ENCODE results near the gene RAB30. TPM values are rescaled to one million over a fixed set of nuclear protein-coding genes. Genes with fewer than 3 reads are reported as not detected.
A peak's percentile ranks its signal among the peaks of the same experiment; 100 is the strongest.

Gene RAB30
- total and polyA plus RNA-seq, 2 donors, result 12.0 to 34.2 TPM

- WGBS, result 97% methylated on average over 4 of the region's 4 CpGs
- Histone ChIP-seq H3K36me3 (ENCODE audit: insufficient read depth) (no peaks in the 10 kb centered on the region), H3K4me3 (ENCODE audit: low read depth, low read length) (no peak overlapping the region), H3K27ac (ENCODE audit: low read depth) (no peak overlapping the region), H3K4me1 (ENCODE audit: insufficient read depth) (no peaks in the 10 kb centered on the region)
- DNase-seq (ENCODE audit: extremely low spot score), result no peak
Measured at GRCh38 chr11:83039566-83039965, 32.1 kb downstream of the RAB30 start.

DNA sequence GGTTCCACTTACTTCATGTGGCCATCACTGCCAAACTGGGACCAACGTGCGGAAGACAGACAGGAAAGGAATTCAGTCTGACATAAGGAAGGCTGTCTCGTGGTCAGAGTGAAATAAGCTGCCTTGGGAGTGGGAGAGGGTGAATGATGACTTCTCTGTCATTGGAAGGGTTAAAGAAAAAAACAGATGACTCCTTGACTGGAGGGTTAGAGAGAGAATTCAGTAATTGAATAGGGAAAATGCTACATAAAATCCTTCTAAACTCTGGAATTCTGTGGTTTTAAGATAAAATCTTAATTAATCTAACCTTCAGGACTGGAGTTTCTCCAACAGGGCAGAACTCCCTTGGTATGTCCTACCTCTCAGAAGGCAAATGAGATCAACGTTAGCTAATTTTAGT is 33.8 kb downstream of the RAB30 start:
- H3K4me1 ChIP-seq (ENCODE audit: insufficient read depth), result no peaks in the 10 kb centered on the region
- no peaks in the 10 kb centered on the region for H3K36me3 ChIP-seq (ENCODE audit: insufficient read depth)
- no peak overlapping the region for H3K4me3 ChIP-seq (ENCODE audit: low read depth, low read length)
- DNase-seq (ENCODE audit: extremely low spot score), result no peak
- WGBS, result 81% methylated on average over 4 of the region's 4 CpGs
- H3K27ac ChIP-seq (ENCODE audit: low read depth), result no peak overlapping the region

GRCh38 chr11:83036701-83037100 is 35.0 kb downstream of the RAB30 start:
- H3K27ac ChIP-seq (ENCODE audit: low read depth), result no peak overlapping the region
- no peaks in the 10 kb centered on the region for H3K4me1 ChIP-seq (ENCODE audit: insufficient read depth)
- DNase-seq (ENCODE audit: extremely low spot score), result no peak
- H3K4me3 ChIP-seq (ENCODE audit: low read depth, low read length), result no peak overlapping the region
- WGBS, result 91% methylated on average over 5 of the region's 5 CpGs
- H3K36me3 ChIP-seq (ENCODE audit: insufficient read depth), result no peaks in the 10 kb centered on the region

DNA sequence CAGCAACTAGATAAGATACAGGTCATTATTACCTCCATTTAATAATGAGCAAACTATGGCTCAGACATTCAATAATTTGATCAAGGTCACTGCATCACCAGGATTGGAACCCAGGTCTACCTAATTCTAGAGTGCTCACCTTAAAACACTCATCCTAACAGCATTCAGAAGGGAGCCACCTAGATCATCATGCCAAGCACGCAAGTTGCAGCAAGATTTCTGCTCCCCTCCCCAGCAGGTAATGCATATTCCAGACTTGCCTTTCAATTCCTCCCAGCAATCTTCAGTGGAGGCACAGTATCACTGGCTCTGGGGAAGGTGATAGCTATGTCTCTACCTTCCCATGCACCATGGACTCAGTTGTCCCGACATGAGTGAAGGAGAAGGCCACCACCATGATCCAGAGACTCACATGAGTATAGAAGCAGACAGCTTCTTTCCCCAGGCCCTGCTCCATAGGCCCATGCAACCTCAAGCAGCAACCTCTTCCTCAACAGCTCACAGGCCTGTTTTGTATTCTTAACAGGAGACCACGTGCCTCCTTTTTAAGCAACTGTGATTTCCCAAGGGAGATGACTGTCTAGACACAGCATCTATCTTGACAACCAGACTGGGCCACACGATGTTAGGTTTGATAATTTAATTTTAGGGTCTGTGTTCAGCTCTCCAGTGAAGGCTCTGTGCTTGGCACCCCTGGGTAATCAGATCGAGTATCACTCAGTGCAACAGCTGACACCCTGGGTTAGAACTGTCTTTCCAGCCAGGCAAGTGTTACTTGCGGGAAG is 36.4 kb downstream of the RAB30 start:
- WGBS, result 80% methylated on average over 6 of the region's 6 CpGs
- no peak for DNase-seq (ENCODE audit: extremely low spot score)
- H3K36me3 ChIP-seq (ENCODE audit: insufficient read depth), result no peaks in the 10 kb centered on the region
- no peaks in the 10 kb centered on the region for H3K4me1 ChIP-seq (ENCODE audit: insufficient read depth)
- no peak overlapping the region for H3K4me3 ChIP-seq (ENCODE audit: low read depth, low read length)
- H3K27ac ChIP-seq (ENCODE audit: low read depth), result no peak overlapping the region

DNA sequence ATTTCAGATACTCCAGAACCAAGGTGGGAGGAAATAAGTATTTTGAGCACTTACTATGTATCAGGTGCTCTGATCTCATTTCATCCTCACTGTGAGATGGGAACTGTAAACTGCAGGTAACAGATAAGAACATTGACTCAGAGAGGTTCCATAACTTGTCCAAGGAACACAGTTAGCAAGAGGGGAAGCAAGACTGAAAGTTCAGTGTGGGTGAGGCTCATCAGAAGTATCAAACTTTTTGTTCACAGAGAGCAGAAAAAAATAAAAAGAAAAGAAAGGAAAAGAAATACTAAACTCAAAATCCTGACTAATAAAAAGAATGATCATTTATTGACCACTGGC is 37.1 kb downstream of the RAB30 start:
- H3K4me3 ChIP-seq (ENCODE audit: low read depth, low read length), result no peak overlapping the region
- no peak for DNase-seq (ENCODE audit: extremely low spot score)
- no peaks in the 10 kb centered on the region for H3K36me3 ChIP-seq (ENCODE audit: insufficient read depth)
- no peak overlapping the region for H3K27ac ChIP-seq (ENCODE audit: low read depth)
- H3K4me1 ChIP-seq (ENCODE audit: insufficient read depth), result no peaks in the 10 kb centered on the region

DNA sequence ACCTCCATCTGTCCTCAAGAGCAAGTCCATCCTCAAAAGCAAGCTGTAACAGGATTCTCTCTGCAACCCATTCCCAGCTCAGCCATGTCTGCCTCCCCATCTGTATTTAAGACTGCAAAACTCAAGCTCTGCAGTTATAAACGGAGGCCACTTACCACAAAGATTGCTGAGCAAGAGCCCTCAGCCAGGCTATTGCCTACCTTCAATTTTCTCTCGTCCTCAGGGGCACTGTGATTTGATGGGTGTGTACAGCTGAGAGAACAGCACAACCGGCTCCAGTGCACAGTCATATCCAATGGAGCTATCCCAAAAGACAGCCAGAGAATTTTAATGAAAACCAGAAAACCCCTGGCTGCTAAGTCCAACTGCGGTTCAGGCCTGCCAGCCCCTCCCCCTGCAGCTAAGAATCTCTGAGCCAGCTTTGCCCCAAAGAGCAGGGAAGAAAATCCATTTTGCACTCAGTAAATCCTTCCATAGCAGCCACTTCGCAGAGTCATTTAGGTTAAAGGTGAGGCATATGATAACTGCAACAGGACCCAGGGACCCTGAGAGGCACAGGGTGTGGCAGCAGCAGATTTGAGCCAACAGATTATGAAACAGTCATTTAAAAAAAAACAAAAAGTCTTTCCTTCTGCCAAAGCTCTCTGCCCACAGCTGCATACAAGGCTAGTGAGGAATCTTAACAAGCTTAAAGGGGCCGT is 37.6 kb downstream of the RAB30 start:
- H3K4me1 ChIP-seq (ENCODE audit: insufficient read depth), result no peaks in the 10 kb centered on the region
- 15% methylated on average over 6 of the region's 6 CpGs for WGBS

GRCh38 chr11:83033371-83033770 is 38.3 kb downstream of the RAB30 start:
- no peak for DNase-seq (ENCODE audit: extremely low spot score)
- 29% methylated on average over 1 of the region's 1 CpG for WGBS
- Histone ChIP-seq H3K36me3 (ENCODE audit: insufficient read depth) (no peaks in the 10 kb centered on the region), H3K27ac (ENCODE audit: low read depth) (no peak overlapping the region), H3K4me1 (ENCODE audit: insufficient read depth) (no peaks in the 10 kb centered on the region), H3K4me3 (ENCODE audit: low read depth, low read length) (no peak overlapping the region)

More for the DNA sequence above, 37.6 kb downstream of the RAB30 start:
- peak overlapping the region; percentile 35 for H3K27ac ChIP-seq (ENCODE audit: low read depth)
- H3K36me3 ChIP-seq (ENCODE audit: insufficient read depth), result no peaks in the 10 kb centered on the region
- no peak overlapping the region for H3K4me3 ChIP-seq (ENCODE audit: low read depth, low read length)
- peak; percentile 31 for DNase-seq (ENCODE audit: extremely low spot score)

DNA sequence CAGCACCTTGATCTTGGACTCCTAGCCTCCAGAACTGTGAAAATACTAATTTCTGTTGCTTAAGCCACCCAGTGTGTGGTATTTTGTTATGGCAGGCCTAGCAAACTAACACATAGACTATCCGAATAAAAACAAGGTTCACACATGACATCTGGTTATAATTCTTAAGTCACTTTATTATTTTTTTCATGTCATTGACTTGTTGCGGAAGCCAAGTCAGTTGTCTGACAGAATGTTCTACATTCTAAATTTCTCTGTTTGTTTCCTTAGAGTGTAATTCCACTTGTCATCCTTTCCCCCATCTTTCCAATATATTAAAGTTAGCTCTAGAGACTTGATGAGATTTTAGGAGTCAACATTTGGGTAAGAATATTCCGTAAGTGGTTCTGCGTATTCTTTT is 40.6 kb downstream of the RAB30 start:
- Histone ChIP-seq H3K4me1 (ENCODE audit: insufficient read depth) (no peaks in the 10 kb centered on the region), H3K36me3 (ENCODE audit: insufficient read depth) (no peaks in the 10 kb centered on the region), H3K4me3 (ENCODE audit: low read depth, low read length) (no peak overlapping the region), H3K27ac (ENCODE audit: low read depth) (no peak overlapping the region)
- DNase-seq (ENCODE audit: extremely low spot score), result no peak
- 89% methylated on average over 4 of the region's 4 CpGs for WGBS

DNA sequence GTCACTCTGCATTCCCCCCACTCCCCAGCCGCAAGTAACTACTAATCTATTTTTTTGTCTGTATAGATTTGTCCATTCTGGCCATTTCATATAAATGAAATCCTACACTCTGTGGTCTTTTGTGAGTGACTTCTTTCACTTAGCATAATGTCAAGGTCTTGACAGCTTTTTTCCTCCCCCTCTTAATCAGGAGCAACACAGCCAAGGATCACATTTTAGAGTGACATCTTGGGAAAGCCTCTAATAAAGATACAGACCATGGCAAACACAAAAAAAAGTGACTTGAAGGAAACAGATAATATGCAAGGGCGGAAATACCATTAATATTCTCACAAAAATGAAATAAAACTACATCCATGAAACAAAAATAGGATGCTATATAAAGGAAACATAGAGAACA is 43.9 kb downstream of the RAB30 start:
- H3K36me3 ChIP-seq (ENCODE audit: insufficient read depth), result no peaks in the 10 kb centered on the region
- peaks cover 3% of the 10 kb centered on the region for H3K4me1 ChIP-seq (ENCODE audit: insufficient read depth)
- 96% methylated on average over 2 of the region's 2 CpGs for WGBS
- no peak overlapping the region for H3K4me3 ChIP-seq (ENCODE audit: low read depth, low read length)
- H3K27ac ChIP-seq (ENCODE audit: low read depth), result no peak overlapping the region
- DNase-seq (ENCODE audit: extremely low spot score), result no peak

GRCh38 chr11:83027289-83027688 is 44.4 kb downstream of the RAB30 start:
- no peak overlapping the region for H3K27ac ChIP-seq (ENCODE audit: low read depth)
- WGBS, result 94% methylated on average over 5 of the region's 5 CpGs
- no peaks in the 10 kb centered on the region for H3K36me3 ChIP-seq (ENCODE audit: insufficient read depth)
- DNase-seq (ENCODE audit: extremely low spot score), result no peak
- no peak overlapping the region for H3K4me3 ChIP-seq (ENCODE audit: low read depth, low read length)
- H3K4me1 ChIP-seq (ENCODE audit: insufficient read depth), result peaks cover 3% of the 10 kb centered on the region

GRCh38 chr11:83026229-83026628 is 45.5 kb downstream of the RAB30 start:
- H3K4me3 ChIP-seq (ENCODE audit: low read depth, low read length), result no peak overlapping the region
- 98% methylated on average over 4 of the region's 4 CpGs for WGBS
- no peak for DNase-seq (ENCODE audit: extremely low spot score)
- H3K27ac ChIP-seq (ENCODE audit: low read depth), result no peak overlapping the region
- H3K4me1 ChIP-seq (ENCODE audit: insufficient read depth), result peaks cover 3% of the 10 kb centered on the region
- H3K36me3 ChIP-seq (ENCODE audit: insufficient read depth), result no peaks in the 10 kb centered on the region

- WGBS, result 57% methylated on average over 2 of the region's 2 CpGs
- H3K4me3 ChIP-seq (ENCODE audit: low read depth, low read length), result no peak overlapping the region
- H3K4me1 ChIP-seq (ENCODE audit: insufficient read depth), result peaks cover 3% of the 10 kb centered on the region
- no peak overlapping the region for H3K27ac ChIP-seq (ENCODE audit: low read depth)
- no peak for DNase-seq (ENCODE audit: extremely low spot score)
- no peaks in the 10 kb centered on the region for H3K36me3 ChIP-seq (ENCODE audit: insufficient read depth)
Measured at GRCh38 chr11:83025267-83025704, 46.4 kb downstream of the RAB30 start.

GRCh38 chr11:83024270-83024854 is 47.3 kb downstream of the RAB30 start:
- Histone ChIP-seq H3K36me3 (ENCODE audit: insufficient read depth) (no peaks in the 10 kb centered on the region), H3K4me3 (ENCODE audit: low read depth, low read length) (no peak overlapping the region), H3K4me1 (ENCODE audit: insufficient read depth) (peaks cover 3% of the 10 kb centered on the region), H3K27ac (ENCODE audit: low read depth) (no peak overlapping the region)
- 90% methylated on average over 3 of the region's 3 CpGs for WGBS
- no peak for DNase-seq (ENCODE audit: extremely low spot score)

DNA sequence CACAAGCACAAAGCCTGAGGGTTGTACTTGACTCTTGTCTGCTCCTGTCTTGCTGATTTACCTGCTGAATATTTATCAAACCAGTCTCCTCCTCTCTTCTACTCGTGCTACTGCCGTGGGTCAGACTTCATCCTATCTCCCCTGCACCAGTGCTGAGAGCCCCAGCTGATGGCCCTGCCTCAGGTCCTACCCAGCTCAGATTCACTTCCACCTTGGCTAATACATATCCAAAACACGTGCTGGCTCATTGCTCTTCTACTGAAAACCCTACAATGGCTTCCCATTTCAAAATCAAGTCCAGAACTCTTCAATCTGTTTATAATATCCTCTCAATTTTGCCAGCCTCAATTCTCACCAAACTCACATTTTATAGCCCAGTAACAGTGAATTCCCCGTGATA is 48.3 kb downstream of the RAB30 start:
- 90% methylated on average over 4 of the region's 4 CpGs for WGBS
- Histone ChIP-seq H3K4me3 (ENCODE audit: low read depth, low read length) (no peak overlapping the region), H3K36me3 (ENCODE audit: insufficient read depth) (no peaks in the 10 kb centered on the region), H3K4me1 (ENCODE audit: insufficient read depth) (peaks cover 3% of the 10 kb centered on the region), H3K27ac (ENCODE audit: low read depth) (no peak overlapping the region)
- no peak for DNase-seq (ENCODE audit: extremely low spot score)

Measured in urinary bladder (tissue), 4 donors.